Stomach (tissue), 9 donors: ENCODE results near the gene GTSE1. TPM values are rescaled to one million over a fixed set of nuclear protein-coding genes. Genes with fewer than 3 reads are reported as not detected.

ENCODE experiments used
- DNase-seq, 2 donors: peaks; one replicate each; pipeline versions ENCODE4 v3.0.0 to v3.0.0-alpha.2; 2013 to 2019
- H3K27ac ChIP-seq, 5 donors: fragments of 200-600 bp in 4 of 5; sonication (generic) in 4 of 5; one replicate each; pipeline ENCODE4 v1.5.1; 2013 to 2019; ENCODE audit warnings: mild to moderate bottlenecking in 1 of 5, moderate library complexity in 1 of 5
- H3K27me3 ChIP-seq, 3 donors: fragments of 200-600 bp; sonication (generic); one replicate each; pipeline ENCODE4 v1.5.1; 2017 to 2019; ENCODE audit warnings: mixed run types in 1 of 3
- H3K36me3 ChIP-seq, 4 donors: fragments of 200-600 bp; sonication (generic); 1 replicate in 3 of 4; 2 replicates in 1 of 4; pipeline ENCODE4 v1.5.1; 2016 to 2019
- H3K4me1 ChIP-seq, 4 donors: fragments of 200-600 bp; sonication (generic); one replicate each; pipeline ENCODE4 v1.5.1; 2016 to 2019
- H3K4me3 ChIP-seq, 4 donors: fragments of 200-600 bp; sonication (generic) in 3 of 4; one replicate each; pipeline ENCODE4 v1.5.1; 2016 to 2019; ENCODE audit warnings: mild to moderate bottlenecking in 1 of 4
- H3K9me3 ChIP-seq, 4 donors: fragments of 200-600 bp; sonication (generic); one replicate each; pipeline ENCODE4 v1.5.1; 2016 to 2019
- EP300 ChIP-seq: sonication (generic); formaldehyde crosslinking; IDR thresholded peaks from one replicate; pipeline ENCODE4 v1.6.1; 2017; ENCODE audit warnings: antibody characterized with exemption
- POLR2A ChIP-seq, 4 donors: fragments of 450-650 bp; IDR thresholded peaks; one replicate each; pipeline ENCODE4 v1.6.1; 2016; ENCODE audit warnings: antibody characterized with exemption in 4 of 4, control low read depth in 2 of 4, mild to moderate bottlenecking in 1 of 4, moderate library complexity in 1 of 4
- POLR2AphosphoS5 ChIP-seq, 3 donors: sonication (generic); formaldehyde crosslinking; IDR thresholded peaks; one replicate each; pipeline ENCODE4 v1.6.1; 2016; ENCODE audit warnings: antibody characterized with exemption in 3 of 3
- WGBS, 5 donors: extraction: QIAGEN DNeasy Blood & Tissue Kit in 3 of 5; methylation state at CpG; one replicate each; pipeline versions ENCODE4 v1.1.5 to v1.1.7; 2013 to 2018; 5-methylcytosine and 5-hydroxymethylcytosine counted together
- intact Hi-C: fragments of 100-400 bp; cut with DNase I; formaldehyde crosslinking; loops from one replicate; pipeline ENCODE4 v1.15.1; 2023; ENCODE audit warnings: low total_unique reads
- polyA plus RNA-seq, 3 donors: library from polyadenylated mRNA; stranded (reverse); fragments of 200-250 nt; gene quantifications; one replicate each; pipeline ENCODE4 v1.2.3, GENCODE V29; 2013
- total RNA-seq, 5 donors: library from RNA; depleted of rRNA; stranded (reverse); fragments of >200 nt; gene quantifications; one replicate each; pipeline versions ENCODE4 v1.1.0 to v1.2.3, GENCODE V29; 2014 to 2016
- TF ChIP-seq, protein P1 (sequence below), 7 experiments: fragments of 450-650 bp in 4 of 7; fragments of 200-600 bp in 3 of 7; sonication (generic) in 3 of 7; IDR thresholded peaks; one replicate each; pipeline ENCODE4 v1.5.1; 2016 to 2019; ENCODE audit warnings: antibody characterized with exemption in 7 of 7, control low read depth in 2 of 7, mild to moderate bottlenecking in 1 of 7
- donor health status: healthy with polysubstance abuse.
- donor health status: Bipolar disorder and iron deficiency.
- donor health status: healthy.

Gene GTSE1
- total and polyA plus RNA-seq, 8 donors: 1.1 to 64.0 (median 4.2) TPM

DNA sequence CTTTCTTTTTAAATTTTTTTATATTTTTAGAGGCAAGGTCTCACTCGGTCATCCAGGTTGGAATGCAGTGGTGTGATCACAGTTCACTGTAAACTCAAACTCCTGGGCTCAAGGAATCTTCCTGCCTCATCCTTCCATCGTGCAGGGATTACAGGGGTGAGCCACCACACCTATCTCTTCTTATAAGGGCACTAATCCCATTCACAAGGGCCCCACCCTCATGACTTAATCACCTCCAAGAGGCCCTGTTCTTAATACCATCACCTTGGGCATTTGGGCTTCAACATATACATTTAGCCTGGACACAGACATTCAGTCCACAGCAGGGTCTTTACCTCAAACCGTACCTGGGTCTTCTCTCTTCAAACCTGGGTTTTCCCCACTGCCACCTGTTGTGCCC lies 4.5 kb upstream of the GTSE1 start:
- Histone ChIP-seq H3K27ac (peak overlapping the region in 2 of 5 donors; percentile 8 to 37), H3K27me3 (no peaks in the 10 kb centered on the region), H3K36me3 (peaks cover 32 to 69% (median 68%) of the 10 kb centered on the region in 4 donors), H3K4me3 (no peak overlapping the region), H3K4me1 (peaks cover 12 to 32% (median 24%) of the 10 kb centered on the region in 4 donors), H3K9me3 (peaks cover 0 to 12% (median 5%) of the 10 kb centered on the region in 4 donors)
- TF ChIP-seq, protein P1, sequence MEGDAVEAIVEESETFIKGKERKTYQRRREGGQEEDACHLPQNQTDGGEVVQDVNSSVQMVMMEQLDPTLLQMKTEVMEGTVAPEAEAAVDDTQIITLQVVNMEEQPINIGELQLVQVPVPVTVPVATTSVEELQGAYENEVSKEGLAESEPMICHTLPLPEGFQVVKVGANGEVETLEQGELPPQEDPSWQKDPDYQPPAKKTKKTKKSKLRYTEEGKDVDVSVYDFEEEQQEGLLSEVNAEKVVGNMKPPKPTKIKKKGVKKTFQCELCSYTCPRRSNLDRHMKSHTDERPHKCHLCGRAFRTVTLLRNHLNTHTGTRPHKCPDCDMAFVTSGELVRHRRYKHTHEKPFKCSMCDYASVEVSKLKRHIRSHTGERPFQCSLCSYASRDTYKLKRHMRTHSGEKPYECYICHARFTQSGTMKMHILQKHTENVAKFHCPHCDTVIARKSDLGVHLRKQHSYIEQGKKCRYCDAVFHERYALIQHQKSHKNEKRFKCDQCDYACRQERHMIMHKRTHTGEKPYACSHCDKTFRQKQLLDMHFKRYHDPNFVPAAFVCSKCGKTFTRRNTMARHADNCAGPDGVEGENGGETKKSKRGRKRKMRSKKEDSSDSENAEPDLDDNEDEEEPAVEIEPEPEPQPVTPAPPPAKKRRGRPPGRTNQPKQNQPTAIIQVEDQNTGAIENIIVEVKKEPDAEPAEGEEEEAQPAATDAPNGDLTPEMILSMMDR (IDR thresholded peaks at IDR 0.05): no peak
- TF ChIP-seq POLR2A (IDR thresholded peaks at IDR 0.05) (no peak), POLR2AphosphoS5 (IDR thresholded peaks at IDR 0.05) (no peak), EP300 (no peak)
- WGBS, 5 donors: 75 to 98% (median 92%) methylated on average over 3 of the region's 3 CpGs
- intact Hi-C loops: no loop called here
- no peak for DNase-seq

DNA sequence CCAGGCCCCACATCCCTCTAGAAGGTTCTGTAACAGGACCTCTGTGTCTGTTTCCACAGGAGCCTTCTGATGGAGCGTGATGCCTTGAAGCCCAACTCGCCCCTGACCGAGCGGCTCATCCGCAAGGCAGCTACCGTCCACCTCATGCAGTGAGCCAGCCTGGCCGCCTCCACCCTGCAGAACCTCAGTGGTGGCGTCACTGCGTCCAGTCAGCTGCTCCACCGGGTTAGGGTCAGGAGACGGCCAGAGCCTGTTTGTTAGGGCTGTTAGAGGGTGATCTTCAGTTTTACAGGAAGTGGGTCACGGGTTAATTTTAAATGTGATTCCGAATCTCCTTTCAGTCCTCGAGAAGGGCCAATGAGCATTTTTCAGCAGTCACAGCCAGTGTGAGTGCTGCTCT lies 3.9 kb upstream of the GTSE1 start:
- no peaks in the 10 kb centered on the region for H3K27me3 ChIP-seq
- WGBS, 5 donors: 82 to 94% (median 89%) methylated on average over 14 of the region's 14 CpGs
- H3K4me1 ChIP-seq: peaks cover 16 to 32% (median 26%) of the 10 kb centered on the region in 4 donors
- intact Hi-C loops: no loop called here
- peak overlapping the region in 3 of 5 donors; percentile 8 to 37 (median 10) for H3K27ac ChIP-seq
- H3K9me3 ChIP-seq: peaks cover 0 to 12% (median 5%) of the 10 kb centered on the region in 4 donors
- TF ChIP-seq EP300: no peak
- TF ChIP-seq POLR2AphosphoS5 (IDR thresholded peaks at IDR 0.05): no peak
- TF ChIP-seq, protein P1 (IDR thresholded peaks at IDR 0.05): no peak
- TF ChIP-seq POLR2A (IDR thresholded peaks at IDR 0.05): no peak
- H3K36me3 ChIP-seq: peaks cover 30 to 64% (median 62%) of the 10 kb centered on the region in 4 donors
- no peak for DNase-seq
- H3K4me3 ChIP-seq: no peak overlapping the region

DNA sequence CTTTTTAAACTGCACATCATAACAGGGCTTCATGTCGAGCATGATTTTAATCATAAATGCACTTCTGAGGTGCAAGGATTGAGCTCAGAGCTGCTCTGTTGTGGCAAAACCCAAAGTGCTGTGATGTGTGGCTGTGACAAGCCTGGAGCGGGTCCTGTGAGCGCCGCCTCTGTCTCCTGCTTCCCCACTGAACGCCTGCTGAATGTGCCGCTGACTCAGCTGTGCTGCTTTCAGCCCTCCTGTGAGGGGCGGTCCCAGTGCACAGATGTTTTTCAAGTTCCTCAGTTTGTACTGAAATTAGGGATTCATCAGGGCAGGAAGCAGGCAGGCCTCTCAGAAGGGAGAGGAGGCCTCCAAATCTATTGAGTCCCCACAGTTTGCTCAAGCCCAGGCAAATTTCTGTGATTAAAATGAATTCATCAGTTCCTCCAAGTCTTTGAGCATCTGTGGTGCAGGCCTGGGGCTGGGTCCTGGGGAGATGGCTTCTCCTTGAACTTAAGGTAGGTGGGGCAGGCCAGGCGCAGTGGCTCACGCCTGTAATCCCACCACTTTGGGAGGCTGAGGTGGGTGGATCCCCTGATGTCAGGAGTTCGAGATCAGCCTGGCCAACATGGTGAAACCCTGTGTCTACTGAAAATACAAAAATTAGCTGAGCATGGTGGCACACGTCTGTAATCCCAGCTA lies 3.0 kb upstream of the GTSE1 start:
- Histone ChIP-seq H3K9me3 (peaks cover 0 to 12% (median 5%) of the 10 kb centered on the region in 4 donors), H3K27ac (peak overlapping the region in 1 of 5 donors; percentile 37), H3K36me3 (peaks cover 25 to 54% (median 52%) of the 10 kb centered on the region in 4 donors), H3K4me1 (peaks cover 16 to 29% (median 24%) of the 10 kb centered on the region in 4 donors), H3K4me3 (no peak overlapping the region), H3K27me3 (no peaks in the 10 kb centered on the region)
- TF ChIP-seq POLR2AphosphoS5 (IDR thresholded peaks at IDR 0.05) (no peak), POLR2A (IDR thresholded peaks at IDR 0.05) (no peak), EP300 (no peak)
- TF ChIP-seq, protein P1 (IDR thresholded peaks at IDR 0.05): no peak
- peak in 1 of 2 donors; percentile 54 for DNase-seq
- intact Hi-C loops: no loop called here
- 73 to 88% (median 83%) methylated on average over 7 to 11 of the region's 11 CpGs for WGBS, 5 donors

- no peak overlapping the region for H3K4me3 ChIP-seq
- intact Hi-C loops: no loop called here
- H3K27me3 ChIP-seq: no peaks in the 10 kb centered on the region
- peaks cover 16 to 26% (median 22%) of the 10 kb centered on the region in 4 donors for H3K4me1 ChIP-seq
- DNase-seq: no peak
- no peak overlapping the region for H3K27ac ChIP-seq
- peaks cover 0 to 12% (median 5%) of the 10 kb centered on the region in 4 donors for H3K9me3 ChIP-seq
- peaks cover 22 to 43% (median 42%) of the 10 kb centered on the region in 4 donors for H3K36me3 ChIP-seq
- TF ChIP-seq POLR2A (IDR thresholded peaks at IDR 0.05) (no peak), EP300 (no peak), POLR2AphosphoS5 (IDR thresholded peaks at IDR 0.05) (no peak)
- TF ChIP-seq, protein P1 (IDR thresholded peaks at IDR 0.05): no peak
- WGBS, 5 donors: 85 to 97% (median 93%) methylated on average over 2 of the region's 2 CpGs
Measured at GRCh38 chr22:46294784-46295183, 1.9 kb upstream of the GTSE1 start.
